SK-N-SH treated with all-trans-retinoic acid at 6 μM for 48 hours (cell line): ENCODE results near the gene TTC23.

ENCODE experiments used
- ATAC-seq: fragments of 200-7000 bp; cut with Tn5 transposase; 3 replicates; pipeline ENCODE4 v1.9.1; 2020; ENCODE audit warnings: mild to moderate bottlenecking, moderate library complexity
- ARNTL ChIP-seq: fragments of 450-650 bp; formaldehyde crosslinking; IDR thresholded peaks from 2 replicates; pipeline ENCODE4 v1.5.0; 2020; ENCODE audit warnings: low read depth, mild to moderate bottlenecking, moderate library complexity, borderline replicate concordance
- CREB5 ChIP-seq: fragments of 250-450 bp; sonication (Bioruptor Pico); IDR thresholded peaks from 2 replicates; pipeline ENCODE4 v1.5.1; 2020; ENCODE audit warnings: low read depth, mild to moderate bottlenecking, moderate library complexity
- CSDC2 ChIP-seq: fragments of 250-450 bp; sonication (Bioruptor Pico); IDR thresholded peaks from 2 replicates; pipeline ENCODE4 v1.5.0; 2020; ENCODE audit warnings: mild to moderate bottlenecking, moderate library complexity
- CSRNP3 ChIP-seq: fragments of 250-450 bp; sonication (Bioruptor Pico); IDR thresholded peaks from 2 replicates; pipeline ENCODE4 v1.5.1; 2021; ENCODE audit warnings: mild to moderate bottlenecking, moderate library complexity
- ESRRG ChIP-seq: fragments of 250-450 bp; sonication (Bioruptor Pico); IDR thresholded peaks from 2 replicates; pipeline ENCODE4 v1.6.1; 2021; ENCODE audit warnings: mild to moderate bottlenecking
- GLIS3 ChIP-seq: fragments of 250-450 bp; sonication (Bioruptor Pico); IDR thresholded peaks from 2 replicates; pipeline ENCODE4 v1.5.0; 2020; ENCODE audit warnings: mild to moderate bottlenecking, moderate library complexity
- ISL1 ChIP-seq: fragments of 250-450 bp; sonication (Bioruptor Pico); IDR thresholded peaks from 2 replicates; pipeline ENCODE4 v2.1.2; 2022; ENCODE audit warnings: mild to moderate bottlenecking, moderate library complexity
- OSR1 ChIP-seq: fragments of 250-450 bp; sonication (Bioruptor Pico); IDR thresholded peaks from 2 replicates; pipeline ENCODE4 v1.8.0; 2022; ENCODE audit warnings: moderate library complexity, mild to moderate bottlenecking, inconsistent platforms
- PATZ1 ChIP-seq: fragments of 250-450 bp; sonication (Bioruptor Pico); IDR thresholded peaks from 2 replicates; pipeline ENCODE4 v1.8.0; 2020; ENCODE audit warnings: mild to moderate bottlenecking, moderate library complexity, borderline replicate concordance
- POU6F1 ChIP-seq: fragments of 250-450 bp; sonication (Bioruptor Pico); IDR thresholded peaks from 2 replicates; pipeline ENCODE4 v1.8.0; 2021; ENCODE audit warnings: low read depth, mild to moderate bottlenecking, moderate library complexity, borderline replicate concordance
- PPARA ChIP-seq: fragments of 250-450 bp; sonication (Bioruptor Pico); IDR thresholded peaks from 2 replicates; pipeline ENCODE4 v1.5.0; 2020; ENCODE audit warnings: mild to moderate bottlenecking, borderline replicate concordance
- RARB ChIP-seq: fragments of 250-450 bp; sonication (Bioruptor Pico); IDR thresholded peaks from 2 replicates; pipeline ENCODE4 v1.8.0; 2021; ENCODE audit warnings: mild to moderate bottlenecking, moderate library complexity
- TCF4 ChIP-seq: fragments of 250-450 bp; sonication (Bioruptor Pico); IDR thresholded peaks from 2 replicates; pipeline ENCODE4 v1.8.0; 2021; ENCODE audit warnings: mild to moderate bottlenecking, moderate library complexity, borderline replicate concordance
- TOX ChIP-seq: fragments of 250-450 bp; sonication (Bioruptor Pico); IDR thresholded peaks from 2 replicates; pipeline ENCODE4 v1.8.0; 2021; ENCODE audit warnings: mild to moderate bottlenecking, moderate library complexity, borderline replicate concordance
- TSHZ2 ChIP-seq: fragments of 250-450 bp; sonication (Bioruptor Pico); IDR thresholded peaks from 2 replicates; pipeline ENCODE4 v1.5.0; 2020; ENCODE audit warnings: mild to moderate bottlenecking, moderate library complexity
- ZFP3 ChIP-seq: fragments of 250-450 bp; sonication (Bioruptor Pico); IDR thresholded peaks from 2 replicates; pipeline ENCODE4 v1.5.0; 2020; ENCODE audit warnings: mild to moderate bottlenecking, moderate library complexity
- ZFP30 ChIP-seq: fragments of 450-650 bp; formaldehyde crosslinking; IDR thresholded peaks from 2 replicates; pipeline ENCODE4 v1.5.0; 2022; ENCODE audit warnings: mild to moderate bottlenecking, moderate library complexity
- ZNF565 ChIP-seq: fragments of 450-650 bp; formaldehyde crosslinking; conservative IDR thresholded peaks from 2 replicates; pipeline ENCODE4 v1.5.0; 2020; ENCODE audit warnings: low read depth, mild to moderate bottlenecking, moderate library complexity
- ZNF8 ChIP-seq: fragments of 450-650 bp; formaldehyde crosslinking; IDR thresholded peaks from 2 replicates; pipeline ENCODE4 v1.5.0; 2020; ENCODE audit warnings: mild to moderate bottlenecking, moderate library complexity

The TTC23 gene

GRCh38 chr15:99275525-99276128 is 26.2 kb upstream of the TTC23 start (continued):
- TF ChIP-seq TSHZ2, result no peak
- no peak for TF ChIP-seq CSRNP3
- no peak for TF ChIP-seq CSDC2 (CRISPR knock-in tag)
- no peak for TF ChIP-seq TOX (CRISPR knock-in tag)
- TF ChIP-seq, all 23 proteins: peak for 0

GRCh38 chr15:99275061-99275460 is 25.7 kb upstream of the TTC23 start:
- TF ChIP-seq OSR1 (no peak), RARB (CRISPR knock-in tag) (no peak), GLIS3 (CRISPR knock-in tag) (no peak), ZNF565 (CRISPR knock-in tag) (no peak), ZFP3 (CRISPR knock-in tag) (no peak), ZFP30 (CRISPR knock-in tag) (no peak), CREB5 (CRISPR knock-in tag) (no peak), PPARA (CRISPR knock-in tag) (no peak), TOX (CRISPR knock-in tag) (no peak), ZNF8 (CRISPR knock-in tag) (no peak)
- TF ChIP-seq, all 23 proteins: peak for 0
- no peak for ATAC-seq

GRCh38 chr15:99273801-99274200 is 24.4 kb upstream of the TTC23 start:
- no peak for ATAC-seq
- TF ChIP-seq TOX (CRISPR knock-in tag) (no peak), ARNTL (CRISPR knock-in tag) (no peak), POU6F1 (CRISPR knock-in tag) (no peak), CSRNP3 (no peak), ESRRG (no peak), TCF4 (CRISPR knock-in tag) (no peak), PATZ1 (CRISPR knock-in tag) (no peak), ISL1 (CRISPR knock-in tag) (no peak)
